Osteocyte (in vitro differentiated cells): ENCODE data around the gene NT5C2. TPM values are rescaled to one million over a fixed set of nuclear protein-coding genes. Genes with fewer than 3 reads are reported as not detected.

ENCODE experiments used
- DNase-seq: peaks from one replicate; pipeline ENCODE4 v3.0.0; 2021; ENCODE audit warnings: mixed read lengths; ENCODE audit not compliant: unreplicated experiment; ENCODE audit errors: extremely low spot score
- H3K27ac Mint-ChIP-seq: one replicate; pipeline ENCODE4 v1.8.0; 2021; ENCODE audit warnings: mild to moderate bottlenecking, mixed read lengths; ENCODE audit not compliant: unreplicated experiment
- H3K27me3 Mint-ChIP-seq: one replicate; pipeline ENCODE4 v1.8.0; 2021; ENCODE audit warnings: mixed read lengths; ENCODE audit not compliant: unreplicated experiment
- H3K36me3 Mint-ChIP-seq: one replicate; pipeline ENCODE4 v1.8.0; 2021; ENCODE audit warnings: mixed read lengths; ENCODE audit not compliant: unreplicated experiment
- H3K4me1 Mint-ChIP-seq: one replicate; pipeline ENCODE4 v1.8.0; 2021; ENCODE audit warnings: mixed read lengths; ENCODE audit not compliant: unreplicated experiment
- H3K4me3 Mint-ChIP-seq: one replicate; pipeline ENCODE4 v1.8.0; 2021; ENCODE audit warnings: mild to moderate bottlenecking, moderate library complexity, mixed read lengths; ENCODE audit not compliant: unreplicated experiment
- H3K9me3 Mint-ChIP-seq: one replicate; pipeline ENCODE4 v1.8.0; 2021; ENCODE audit warnings: mixed read lengths; ENCODE audit not compliant: unreplicated experiment
- CTCF ChIP-seq: fragments of 200-600 bp; sonication (generic); IDR thresholded peaks from 2 replicates; pipeline ENCODE4 v1.5.0; 2021; ENCODE audit warnings: antibody characterized with exemption, mild to moderate bottlenecking, moderate library complexity
- total RNA-seq: library from RNA; stranded (reverse); gene quantifications from 2 replicates; pipeline ENCODE4 v1.2.1, GENCODE V29; 2021

Gene NT5C2
- total RNA-seq, 1 donor from 2014 or later, result 64.0 TPM

- no peak overlapping the region for H3K4me3 Mint-ChIP-seq
- TF ChIP-seq CTCF, result no peak
- no peaks in the 10 kb centered on the region for H3K9me3 Mint-ChIP-seq
- no peaks in the 10 kb centered on the region for H3K27me3 Mint-ChIP-seq
- peaks cover 5% of the 10 kb centered on the region for H3K36me3 Mint-ChIP-seq
- H3K4me1 Mint-ChIP-seq, result peaks cover 19% of the 10 kb centered on the region
- H3K27ac Mint-ChIP-seq, result no peak overlapping the region
- DNase-seq, result no peak
Measured at GRCh38 chr10:103120546-103120945, 72.5 kb downstream of the NT5C2 start.

- Mint-ChIP-seq H3K9me3 (no peaks in the 10 kb centered on the region), H3K4me3 (no peak overlapping the region), H3K27me3 (no peaks in the 10 kb centered on the region), H3K36me3 (peaks cover 4% of the 10 kb centered on the region), H3K27ac (no peak overlapping the region), H3K4me1 (peaks cover 15% of the 10 kb centered on the region)
- no peak for DNase-seq
- no peak for TF ChIP-seq CTCF
Measured at GRCh38 chr10:103117247-103117646, 75.8 kb downstream of the NT5C2 start.

- TF ChIP-seq CTCF, result no peak
Measured at GRCh38 chr10:103114876-103115275, 78.2 kb downstream of the NT5C2 start.

GRCh38 chr10:103111918-103112877 lies 80.9 kb downstream of the NT5C2 start:
- peak overlapping the region; percentile 66 for H3K27ac Mint-ChIP-seq
- no peaks in the 10 kb centered on the region for H3K9me3 Mint-ChIP-seq
- DNase-seq, result no peak
- peaks cover 11% of the 10 kb centered on the region for H3K36me3 Mint-ChIP-seq
- H3K4me1 Mint-ChIP-seq, result peaks cover 22% of the 10 kb centered on the region
- no peak for TF ChIP-seq CTCF
- no peaks in the 10 kb centered on the region for H3K27me3 Mint-ChIP-seq
- H3K4me3 Mint-ChIP-seq, result no peak overlapping the region

More at GRCh38 chr10:103114876-103115275, 78.2 kb downstream of the NT5C2 start:
- peaks cover 22% of the 10 kb centered on the region for H3K4me1 Mint-ChIP-seq
- no peaks in the 10 kb centered on the region for H3K9me3 Mint-ChIP-seq
- no peak overlapping the region for H3K27ac Mint-ChIP-seq
- DNase-seq, result peak; percentile 42
- no peak overlapping the region for H3K4me3 Mint-ChIP-seq
- peaks cover 6% of the 10 kb centered on the region for H3K36me3 Mint-ChIP-seq
- no peaks in the 10 kb centered on the region for H3K27me3 Mint-ChIP-seq
